Measurements from ENCODE around the gene PSMA1.

Gene PSMA1

GRCh38 chr11:14529321-14529720 is 9.1 kb upstream of the PSMA1 start:
- no peak for DNase-seq

GRCh38 chr11:14522801-14523200 is 2.6 kb upstream of the PSMA1 start:
- no peak for DNase-seq

- no peak for DNase-seq
Measured at GRCh38 chr11:14522245-14522644, 2.1 kb upstream of the PSMA1 start.

- no peak for DNase-seq
Measured at GRCh38 chr11:14520747-14521151, 563 bp upstream of the PSMA1 start.

GRCh38 chr11:14519597-14519916 is 629 bp downstream of the PSMA1 start:
- no peak for DNase-seq

- DNase-seq, result no peak
Measured at GRCh38 chr11:14518820-14519219, 1.4 kb downstream of the PSMA1 start.

- DNase-seq, result no peak
Measured at GRCh38 chr11:14513800-14514199, 6.4 kb downstream of the PSMA1 start.

- no peak for DNase-seq
Measured at GRCh38 chr11:14506532-14506931, 13.7 kb downstream of the PSMA1 start.

GRCh38 chr11:14503023-14503422 is 17.2 kb downstream of the PSMA1 start:
- no peak for DNase-seq

- no peak for DNase-seq
Measured at GRCh38 chr11:14502039-14502438, 18.1 kb downstream of the PSMA1 start.

- DNase-seq, result no peak
Measured at GRCh38 chr11:14500181-14500651, 20.0 kb downstream of the PSMA1 start.

GRCh38 chr11:14499560-14500180 is 20.5 kb downstream of the PSMA1 start, which contains the start of gene COPB1:
TSS of gene COPB1 (minus strand) at chr11:14499811. CDS start at chr11:14498928, 883 bp downstream.
- DNase-seq, result peak; percentile 70

GRCh38 chr11:14499178-14499559 is 21.0 kb downstream of the PSMA1 start:
- no peak for DNase-seq

- no peak for DNase-seq
Measured at GRCh38 chr11:14480716-14481115, 39.5 kb downstream of the PSMA1 start.

GRCh38 chr11:14471127-14471526 is 49.1 kb downstream of the PSMA1 start:
- DNase-seq, result no peak

GRCh38 chr11:14463623-14464022 is 56.6 kb downstream of the PSMA1 start:
- DNase-seq, result no peak

- DNase-seq, result no peak
Measured at GRCh38 chr11:14460147-14460546, 60.0 kb downstream of the PSMA1 start.

GRCh38 chr11:14458377-14458776 is 61.8 kb downstream of the PSMA1 start:
- no peak for DNase-seq

GRCh38 chr11:14455648-14456430 is 64.3 kb downstream of the PSMA1 start:
- no peak for DNase-seq

Data from SHP77 treated with DMSO at 0.1 percent for 48 hours (cell line).